GM12891 (cell line): ENCODE data around the gene RIC1.

ENCODE experiments used
- POLR2A ChIP-seq: IDR thresholded peaks from 2 replicates; pipeline ENCODE4 v1.6.1; 2011; ENCODE audit warnings: low read depth, low read length, control low read depth
- POLR2AphosphoS5 ChIP-seq: IDR thresholded peaks from 2 replicates; pipeline ENCODE4 v1.6.1; 2011; ENCODE audit warnings: low read depth, low read length, control low read depth

DNA sequence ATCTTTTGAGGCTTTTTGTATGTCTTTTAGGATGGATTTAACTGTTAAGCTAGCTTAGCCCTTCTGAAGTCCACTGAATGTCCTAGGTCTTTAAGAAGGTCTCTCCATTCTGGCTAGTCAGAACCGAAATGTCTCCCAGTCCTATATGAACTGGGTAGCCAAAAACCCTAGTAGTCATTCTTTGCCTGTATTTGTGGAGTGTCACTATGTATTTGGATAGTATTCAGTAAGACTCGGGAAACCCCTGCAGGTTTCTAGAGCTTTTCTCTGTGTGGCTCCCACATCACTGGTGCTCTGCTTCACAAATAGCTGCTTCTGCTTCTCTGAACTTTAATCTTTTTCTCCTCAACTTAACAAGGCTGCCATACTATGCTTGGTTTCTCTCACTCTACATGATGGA is 68.0 kb downstream of the RIC1 start:
- TF ChIP-seq POLR2AphosphoS5 (no peak), POLR2A (no peak)
